Measurements from ENCODE around the gene EIF4B.

DNA sequence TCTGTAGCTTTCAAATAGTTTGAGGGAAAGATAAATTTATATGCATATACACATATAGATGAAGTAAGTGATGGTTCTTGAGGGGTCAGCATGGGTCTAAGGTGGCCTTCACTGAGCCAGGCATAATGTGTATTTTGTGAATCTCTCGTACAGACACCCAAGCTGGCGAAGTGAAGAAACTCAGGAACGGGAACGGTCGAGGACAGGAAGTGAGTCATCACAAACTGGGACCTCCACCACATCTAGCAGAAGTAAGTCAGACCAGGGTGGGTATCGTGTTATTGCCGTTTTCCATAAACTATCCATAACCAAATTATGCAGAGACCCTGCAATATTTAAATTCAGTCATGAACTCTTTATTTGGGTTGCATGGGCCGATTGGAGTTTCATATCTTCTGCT is 28.2 kb downstream of the EIF4B start:
- no peak for TF ChIP-seq EZH2 (IDR thresholded peaks at IDR 0.05; ENCODE audit: low read depth, unreplicated experiment)
- TF ChIP-seq, protein P1, sequence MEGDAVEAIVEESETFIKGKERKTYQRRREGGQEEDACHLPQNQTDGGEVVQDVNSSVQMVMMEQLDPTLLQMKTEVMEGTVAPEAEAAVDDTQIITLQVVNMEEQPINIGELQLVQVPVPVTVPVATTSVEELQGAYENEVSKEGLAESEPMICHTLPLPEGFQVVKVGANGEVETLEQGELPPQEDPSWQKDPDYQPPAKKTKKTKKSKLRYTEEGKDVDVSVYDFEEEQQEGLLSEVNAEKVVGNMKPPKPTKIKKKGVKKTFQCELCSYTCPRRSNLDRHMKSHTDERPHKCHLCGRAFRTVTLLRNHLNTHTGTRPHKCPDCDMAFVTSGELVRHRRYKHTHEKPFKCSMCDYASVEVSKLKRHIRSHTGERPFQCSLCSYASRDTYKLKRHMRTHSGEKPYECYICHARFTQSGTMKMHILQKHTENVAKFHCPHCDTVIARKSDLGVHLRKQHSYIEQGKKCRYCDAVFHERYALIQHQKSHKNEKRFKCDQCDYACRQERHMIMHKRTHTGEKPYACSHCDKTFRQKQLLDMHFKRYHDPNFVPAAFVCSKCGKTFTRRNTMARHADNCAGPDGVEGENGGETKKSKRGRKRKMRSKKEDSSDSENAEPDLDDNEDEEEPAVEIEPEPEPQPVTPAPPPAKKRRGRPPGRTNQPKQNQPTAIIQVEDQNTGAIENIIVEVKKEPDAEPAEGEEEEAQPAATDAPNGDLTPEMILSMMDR (conservative IDR thresholded peaks at IDR 0.05; ENCODE audit: low read depth in 2 of 2), result no peak
- TF ChIP-seq POLR2AphosphoS5 (IDR thresholded peaks at IDR 0.05; ENCODE audit: low read depth), result no peak
- TF ChIP-seq CREB1 (CRISPR knock-in tag; IDR thresholded peaks at IDR 0.05; ENCODE audit: low read depth), result no peak
- TF ChIP-seq ZNF114 (CRISPR knock-in tag; IDR thresholded peaks at IDR 0.05), result no peak
- TF ChIP-seq, protein P2, sequence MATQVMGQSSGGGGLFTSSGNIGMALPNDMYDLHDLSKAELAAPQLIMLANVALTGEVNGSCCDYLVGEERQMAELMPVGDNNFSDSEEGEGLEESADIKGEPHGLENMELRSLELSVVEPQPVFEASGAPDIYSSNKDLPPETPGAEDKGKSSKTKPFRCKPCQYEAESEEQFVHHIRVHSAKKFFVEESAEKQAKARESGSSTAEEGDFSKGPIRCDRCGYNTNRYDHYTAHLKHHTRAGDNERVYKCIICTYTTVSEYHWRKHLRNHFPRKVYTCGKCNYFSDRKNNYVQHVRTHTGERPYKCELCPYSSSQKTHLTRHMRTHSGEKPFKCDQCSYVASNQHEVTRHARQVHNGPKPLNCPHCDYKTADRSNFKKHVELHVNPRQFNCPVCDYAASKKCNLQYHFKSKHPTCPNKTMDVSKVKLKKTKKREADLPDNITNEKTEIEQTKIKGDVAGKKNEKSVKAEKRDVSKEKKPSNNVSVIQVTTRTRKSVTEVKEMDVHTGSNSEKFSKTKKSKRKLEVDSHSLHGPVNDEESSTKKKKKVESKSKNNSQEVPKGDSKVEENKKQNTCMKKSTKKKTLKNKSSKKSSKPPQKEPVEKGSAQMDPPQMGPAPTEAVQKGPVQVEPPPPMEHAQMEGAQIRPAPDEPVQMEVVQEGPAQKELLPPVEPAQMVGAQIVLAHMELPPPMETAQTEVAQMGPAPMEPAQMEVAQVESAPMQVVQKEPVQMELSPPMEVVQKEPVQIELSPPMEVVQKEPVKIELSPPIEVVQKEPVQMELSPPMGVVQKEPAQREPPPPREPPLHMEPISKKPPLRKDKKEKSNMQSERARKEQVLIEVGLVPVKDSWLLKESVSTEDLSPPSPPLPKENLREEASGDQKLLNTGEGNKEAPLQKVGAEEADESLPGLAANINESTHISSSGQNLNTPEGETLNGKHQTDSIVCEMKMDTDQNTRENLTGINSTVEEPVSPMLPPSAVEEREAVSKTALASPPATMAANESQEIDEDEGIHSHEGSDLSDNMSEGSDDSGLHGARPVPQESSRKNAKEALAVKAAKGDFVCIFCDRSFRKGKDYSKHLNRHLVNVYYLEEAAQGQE (IDR thresholded peaks at IDR 0.05; ENCODE audit: unreplicated experiment), result no peak
- TF ChIP-seq JUNB (IDR thresholded peaks at IDR 0.05; ENCODE audit: unreplicated experiment), result no peak
- no peak for TF ChIP-seq EZH2phosphoT487 (IDR thresholded peaks at IDR 0.05; ENCODE audit: unreplicated experiment)
- TF ChIP-seq, protein P3, sequence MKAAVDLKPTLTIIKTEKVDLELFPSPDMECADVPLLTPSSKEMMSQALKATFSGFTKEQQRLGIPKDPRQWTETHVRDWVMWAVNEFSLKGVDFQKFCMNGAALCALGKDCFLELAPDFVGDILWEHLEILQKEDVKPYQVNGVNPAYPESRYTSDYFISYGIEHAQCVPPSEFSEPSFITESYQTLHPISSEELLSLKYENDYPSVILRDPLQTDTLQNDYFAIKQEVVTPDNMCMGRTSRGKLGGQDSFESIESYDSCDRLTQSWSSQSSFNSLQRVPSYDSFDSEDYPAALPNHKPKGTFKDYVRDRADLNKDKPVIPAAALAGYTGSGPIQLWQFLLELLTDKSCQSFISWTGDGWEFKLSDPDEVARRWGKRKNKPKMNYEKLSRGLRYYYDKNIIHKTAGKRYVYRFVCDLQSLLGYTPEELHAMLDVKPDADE (IDR thresholded peaks at IDR 0.05), result no peak
- TF ChIP-seq STAT1 (IDR thresholded peaks at IDR 0.05; ENCODE audit: unreplicated experiment), result no peak
- no peak for TF ChIP-seq ZNF331 (CRISPR knock-in tag; IDR thresholded peaks at IDR 0.05; ENCODE audit: low read depth)
- TF ChIP-seq NANOG (IDR thresholded peaks at IDR 0.05; ENCODE audit: borderline replicate concordance), result no peak
